ENCODE data around the gene PSTPIP1. TPM values are rescaled to one million over a fixed set of nuclear protein-coding genes. Genes with fewer than 3 reads are reported as not detected.

Gene PSTPIP1
- total and polyA plus RNA-seq, 2 of the 8 experiments (the other 6 are each of a cell fraction or from before 2014, with no cell fraction given) = 1.6 to 1.8 TPM

- TF ChIP-seq BRCA1 (IDR thresholded peaks at IDR 0.05; ENCODE audit: low read depth, low read length) (no peak), SIRT6 (IDR thresholded peaks at IDR 0.05; ENCODE audit: low read length) (no peak), RXRA (IDR thresholded peaks at IDR 0.05; ENCODE audit: insufficient read depth, low read depth, low read length) (no peak), HDAC6 (IDR thresholded peaks at IDR 0.05; ENCODE audit: low read depth, low read length) (no peak), CHD2 (IDR thresholded peaks at IDR 0.05; ENCODE audit: low read length) (no peak), KDM1A (IDR thresholded peaks at IDR 0.05; ENCODE audit: borderline replicate concordance, low read length) (no peak)
- TF ChIP-seq, protein P1, sequence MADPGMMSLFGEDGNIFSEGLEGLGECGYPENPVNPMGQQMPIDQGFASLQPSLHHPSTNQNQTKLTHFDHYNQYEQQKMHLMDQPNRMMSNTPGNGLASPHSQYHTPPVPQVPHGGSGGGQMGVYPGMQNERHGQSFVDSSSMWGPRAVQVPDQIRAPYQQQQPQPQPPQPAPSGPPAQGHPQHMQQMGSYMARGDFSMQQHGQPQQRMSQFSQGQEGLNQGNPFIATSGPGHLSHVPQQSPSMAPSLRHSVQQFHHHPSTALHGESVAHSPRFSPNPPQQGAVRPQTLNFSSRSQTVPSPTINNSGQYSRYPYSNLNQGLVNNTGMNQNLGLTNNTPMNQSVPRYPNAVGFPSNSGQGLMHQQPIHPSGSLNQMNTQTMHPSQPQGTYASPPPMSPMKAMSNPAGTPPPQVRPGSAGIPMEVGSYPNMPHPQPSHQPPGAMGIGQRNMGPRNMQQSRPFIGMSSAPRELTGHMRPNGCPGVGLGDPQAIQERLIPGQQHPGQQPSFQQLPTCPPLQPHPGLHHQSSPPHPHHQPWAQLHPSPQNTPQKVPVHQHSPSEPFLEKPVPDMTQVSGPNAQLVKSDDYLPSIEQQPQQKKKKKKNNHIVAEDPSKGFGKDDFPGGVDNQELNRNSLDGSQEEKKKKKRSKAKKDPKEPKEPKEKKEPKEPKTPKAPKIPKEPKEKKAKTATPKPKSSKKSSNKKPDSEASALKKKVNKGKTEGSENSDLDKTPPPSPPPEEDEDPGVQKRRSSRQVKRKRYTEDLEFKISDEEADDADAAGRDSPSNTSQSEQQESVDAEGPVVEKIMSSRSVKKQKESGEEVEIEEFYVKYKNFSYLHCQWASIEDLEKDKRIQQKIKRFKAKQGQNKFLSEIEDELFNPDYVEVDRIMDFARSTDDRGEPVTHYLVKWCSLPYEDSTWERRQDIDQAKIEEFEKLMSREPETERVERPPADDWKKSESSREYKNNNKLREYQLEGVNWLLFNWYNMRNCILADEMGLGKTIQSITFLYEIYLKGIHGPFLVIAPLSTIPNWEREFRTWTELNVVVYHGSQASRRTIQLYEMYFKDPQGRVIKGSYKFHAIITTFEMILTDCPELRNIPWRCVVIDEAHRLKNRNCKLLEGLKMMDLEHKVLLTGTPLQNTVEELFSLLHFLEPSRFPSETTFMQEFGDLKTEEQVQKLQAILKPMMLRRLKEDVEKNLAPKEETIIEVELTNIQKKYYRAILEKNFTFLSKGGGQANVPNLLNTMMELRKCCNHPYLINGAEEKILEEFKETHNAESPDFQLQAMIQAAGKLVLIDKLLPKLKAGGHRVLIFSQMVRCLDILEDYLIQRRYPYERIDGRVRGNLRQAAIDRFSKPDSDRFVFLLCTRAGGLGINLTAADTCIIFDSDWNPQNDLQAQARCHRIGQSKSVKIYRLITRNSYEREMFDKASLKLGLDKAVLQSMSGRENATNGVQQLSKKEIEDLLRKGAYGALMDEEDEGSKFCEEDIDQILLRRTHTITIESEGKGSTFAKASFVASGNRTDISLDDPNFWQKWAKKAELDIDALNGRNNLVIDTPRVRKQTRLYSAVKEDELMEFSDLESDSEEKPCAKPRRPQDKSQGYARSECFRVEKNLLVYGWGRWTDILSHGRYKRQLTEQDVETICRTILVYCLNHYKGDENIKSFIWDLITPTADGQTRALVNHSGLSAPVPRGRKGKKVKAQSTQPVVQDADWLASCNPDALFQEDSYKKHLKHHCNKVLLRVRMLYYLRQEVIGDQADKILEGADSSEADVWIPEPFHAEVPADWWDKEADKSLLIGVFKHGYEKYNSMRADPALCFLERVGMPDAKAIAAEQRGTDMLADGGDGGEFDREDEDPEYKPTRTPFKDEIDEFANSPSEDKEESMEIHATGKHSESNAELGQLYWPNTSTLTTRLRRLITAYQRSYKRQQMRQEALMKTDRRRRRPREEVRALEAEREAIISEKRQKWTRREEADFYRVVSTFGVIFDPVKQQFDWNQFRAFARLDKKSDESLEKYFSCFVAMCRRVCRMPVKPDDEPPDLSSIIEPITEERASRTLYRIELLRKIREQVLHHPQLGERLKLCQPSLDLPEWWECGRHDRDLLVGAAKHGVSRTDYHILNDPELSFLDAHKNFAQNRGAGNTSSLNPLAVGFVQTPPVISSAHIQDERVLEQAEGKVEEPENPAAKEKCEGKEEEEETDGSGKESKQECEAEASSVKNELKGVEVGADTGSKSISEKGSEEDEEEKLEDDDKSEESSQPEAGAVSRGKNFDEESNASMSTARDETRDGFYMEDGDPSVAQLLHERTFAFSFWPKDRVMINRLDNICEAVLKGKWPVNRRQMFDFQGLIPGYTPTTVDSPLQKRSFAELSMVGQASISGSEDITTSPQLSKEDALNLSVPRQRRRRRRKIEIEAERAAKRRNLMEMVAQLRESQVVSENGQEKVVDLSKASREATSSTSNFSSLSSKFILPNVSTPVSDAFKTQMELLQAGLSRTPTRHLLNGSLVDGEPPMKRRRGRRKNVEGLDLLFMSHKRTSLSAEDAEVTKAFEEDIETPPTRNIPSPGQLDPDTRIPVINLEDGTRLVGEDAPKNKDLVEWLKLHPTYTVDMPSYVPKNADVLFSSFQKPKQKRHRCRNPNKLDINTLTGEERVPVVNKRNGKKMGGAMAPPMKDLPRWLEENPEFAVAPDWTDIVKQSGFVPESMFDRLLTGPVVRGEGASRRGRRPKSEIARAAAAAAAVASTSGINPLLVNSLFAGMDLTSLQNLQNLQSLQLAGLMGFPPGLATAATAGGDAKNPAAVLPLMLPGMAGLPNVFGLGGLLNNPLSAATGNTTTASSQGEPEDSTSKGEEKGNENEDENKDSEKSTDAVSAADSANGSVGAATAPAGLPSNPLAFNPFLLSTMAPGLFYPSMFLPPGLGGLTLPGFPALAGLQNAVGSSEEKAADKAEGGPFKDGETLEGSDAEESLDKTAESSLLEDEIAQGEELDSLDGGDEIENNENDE (IDR thresholded peaks at IDR 0.05; ENCODE audit: insufficient replicate concordance, low read length) = no peak
Measured at GRCh38 chr15:77014132-77015081, 19.5 kb downstream of the PSTPIP1 start (continued).
